Measurements from ENCODE around the gene TRIM5.
A peak's percentile ranks its signal among the peaks of the same experiment; 100 is the strongest.
"Not testable (repeated sequence)": the region's sequence is repeated elsewhere in the genome, so short reads cannot be mapped to it uniquely, and the experiment has no call there.

Gene TRIM5

GRCh38 chr11:5689551-5689983, 4.7 kb upstream of the TRIM5 start, which contains the start of gene TRIM22:
Gene TRIM22 (plus strand): TSS chr11:5689790. CDS start chr11:5696233, 6,443 bp downstream.
- DNase-seq (ENCODE audit: low spot score): peak; percentile 81

DNA sequence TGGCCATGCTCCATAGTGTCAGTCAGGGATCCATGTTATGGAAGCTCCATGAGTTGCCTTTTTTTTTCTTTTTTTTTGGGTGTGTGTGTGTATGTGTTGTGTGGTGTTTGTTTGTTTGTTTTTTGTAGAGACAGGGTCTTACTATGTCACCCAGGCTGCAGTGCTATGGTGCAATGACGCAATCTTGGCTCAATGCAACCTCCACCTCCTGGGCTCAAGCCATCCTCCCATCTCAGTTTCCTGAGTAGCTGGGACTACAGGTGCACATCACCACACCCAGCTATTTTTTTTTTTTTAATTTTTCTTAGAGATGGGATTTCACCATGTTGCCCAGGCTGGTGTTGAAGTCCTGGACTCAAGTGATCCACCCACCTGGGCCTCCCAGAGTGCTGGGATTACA, 3.6 kb upstream of the TRIM5 start:
- DNase-seq (ENCODE audit: low spot score): no peak

- no peak for DNase-seq (ENCODE audit: low spot score)
Observed at GRCh38 chr11:5686426-5686825, 1.6 kb upstream of the TRIM5 start.

- DNase-seq (ENCODE audit: low spot score): no peak
Observed at GRCh38 chr11:5684036-5684645, 733 bp downstream of the TRIM5 start.

GRCh38 chr11:5683620-5684019, 1.3 kb downstream of the TRIM5 start:
- peak; percentile 13 for DNase-seq (ENCODE audit: low spot score)

DNA sequence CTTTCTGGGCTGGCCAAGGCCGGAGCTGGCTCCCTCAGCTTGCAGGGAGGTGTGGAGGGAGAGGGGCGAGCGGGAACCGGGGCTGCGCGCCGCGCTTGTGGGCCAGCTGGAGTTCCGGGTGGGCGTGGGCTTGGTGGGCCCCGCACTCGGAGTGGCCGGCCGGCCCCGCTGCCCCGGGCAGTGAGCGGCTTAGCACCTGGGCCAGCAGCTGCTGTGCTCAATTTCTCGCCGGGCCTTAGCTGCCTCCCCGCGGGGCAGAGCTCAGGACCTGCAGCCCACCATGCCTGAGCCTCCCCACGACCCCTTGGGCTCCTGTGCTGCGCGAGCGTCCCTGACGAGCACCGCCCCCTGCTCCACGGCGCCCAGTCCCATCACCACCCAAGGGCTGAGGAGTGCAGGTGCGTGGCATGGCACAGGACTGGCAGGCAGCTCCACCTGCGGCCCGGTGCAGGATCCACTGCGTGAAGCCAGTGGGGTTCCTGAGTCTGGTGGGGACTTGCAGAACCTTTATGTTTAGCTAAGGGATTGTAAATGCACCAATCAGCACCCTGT, 1.9 kb downstream of the TRIM5 start:
- DNase-seq (ENCODE audit: low spot score): not testable (repeated sequence)

DNA sequence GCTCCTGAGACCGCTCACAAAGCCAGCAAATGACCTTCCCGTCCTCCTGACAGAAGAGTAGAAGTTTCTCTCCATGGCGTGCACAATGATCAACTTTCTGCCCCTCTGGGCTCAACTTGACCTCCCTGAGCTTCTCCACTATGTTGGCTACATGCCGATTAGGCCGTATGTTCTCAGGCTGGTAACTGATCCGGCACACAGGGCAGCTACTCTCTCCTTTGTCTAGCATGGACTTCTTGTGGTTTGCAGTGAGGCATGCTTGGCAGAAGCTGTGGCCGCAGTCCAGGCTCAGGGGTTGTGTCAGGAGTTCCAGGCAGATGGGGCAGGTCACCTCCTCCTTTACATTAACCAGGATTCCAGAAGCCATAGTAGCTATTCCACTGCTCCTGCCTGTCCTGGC, 5.1 kb downstream of the TRIM5 start:
- DNase-seq (ENCODE audit: low spot score): no peak

- DNase-seq (ENCODE audit: low spot score): no peak
Observed at GRCh38 chr11:5674391-5674790, 10.5 kb downstream of the TRIM5 start.

DNA sequence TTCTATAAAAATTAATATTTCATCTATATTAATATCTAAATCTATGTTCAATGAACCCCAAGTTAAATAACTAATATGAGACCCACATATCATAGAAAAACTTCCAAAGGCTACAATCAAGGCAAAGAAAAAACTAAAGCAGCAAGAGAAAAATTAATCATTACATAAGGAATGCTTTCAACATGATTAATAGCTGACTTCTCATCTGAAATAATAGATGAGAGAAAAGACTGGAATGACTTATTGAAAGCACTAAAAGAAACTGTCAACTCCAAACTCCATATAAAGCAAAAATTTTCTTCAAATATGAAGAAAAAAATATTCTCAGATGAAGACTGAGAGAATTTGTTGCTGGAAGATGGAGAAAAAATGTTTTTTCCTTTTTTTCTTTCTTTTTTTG, 13.0 kb downstream of the TRIM5 start:
- no peak for DNase-seq (ENCODE audit: low spot score)

DNA sequence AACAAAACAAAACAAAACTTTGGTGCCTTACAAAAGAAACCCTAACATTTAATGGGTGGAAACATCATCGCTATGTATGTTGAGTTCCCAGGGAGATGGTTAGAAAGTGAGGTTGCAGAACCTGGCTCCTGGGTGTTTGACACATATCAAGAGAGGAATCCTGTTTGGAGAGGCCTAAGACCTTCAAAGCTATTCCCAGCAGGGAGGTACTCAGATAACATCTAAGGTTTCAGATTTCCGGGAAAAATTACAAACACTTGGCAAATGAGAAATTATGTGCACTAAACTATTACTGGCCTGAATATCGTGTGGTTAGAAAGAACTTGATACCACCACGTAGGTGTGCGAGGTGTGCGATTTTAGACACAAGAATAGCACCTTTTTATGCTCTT, 18.5 kb downstream of the TRIM5 start:
- DNase-seq (ENCODE audit: low spot score): no peak

- no peak for DNase-seq (ENCODE audit: low spot score)
Observed at GRCh38 chr11:5665746-5666401, 19.0 kb downstream of the TRIM5 start.

- no peak for DNase-seq (ENCODE audit: low spot score)
Observed at GRCh38 chr11:5665051-5665570, 19.8 kb downstream of the TRIM5 start.

- no peak for DNase-seq (ENCODE audit: low spot score)
Observed at GRCh38 chr11:5663511-5663910, 21.4 kb downstream of the TRIM5 start.

DNA sequence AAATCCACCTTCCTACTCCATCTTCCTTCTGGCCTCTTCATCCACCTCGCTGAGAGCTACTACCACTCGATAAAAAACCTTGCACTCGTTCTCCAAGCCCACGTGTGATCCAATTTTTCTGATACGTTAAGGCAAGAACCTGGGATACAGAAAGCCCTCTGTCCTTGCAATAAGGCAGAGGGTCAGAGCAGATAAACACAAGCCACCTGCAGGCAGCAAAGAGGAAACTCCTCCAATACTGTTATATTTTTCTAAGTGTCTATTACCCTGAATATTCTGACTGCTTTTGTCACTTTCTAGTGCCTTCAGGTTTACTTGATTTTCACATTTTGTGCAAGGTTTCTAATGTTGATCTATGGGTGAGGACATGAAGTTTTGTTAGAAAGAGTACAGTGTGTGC, 26.6 kb downstream of the TRIM5 start:
- DNase-seq (ENCODE audit: low spot score): no peak

GRCh38 chr11:5656956-5657355, 27.9 kb downstream of the TRIM5 start:
- DNase-seq (ENCODE audit: low spot score): not testable (repeated sequence)

DNA sequence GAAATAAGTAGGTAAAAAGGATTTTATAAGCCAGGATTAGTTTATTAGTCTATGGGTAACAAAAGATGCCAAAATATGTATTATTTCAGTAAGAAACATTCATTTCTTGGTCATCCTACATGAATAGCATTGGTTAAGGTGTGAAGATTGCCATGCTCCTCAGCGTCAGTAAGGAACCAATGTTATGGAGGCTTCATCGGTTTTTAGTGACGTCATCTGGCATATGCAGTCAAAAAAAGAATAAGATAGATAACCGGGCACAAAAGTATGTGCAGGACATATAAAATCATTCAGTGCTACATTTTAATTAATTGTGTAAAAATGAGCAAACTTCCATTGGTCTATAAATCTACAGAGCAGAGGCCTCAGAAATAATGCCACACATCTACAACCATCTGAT, 29.4 kb downstream of the TRIM5 start:
- DNase-seq (ENCODE audit: low spot score): no peak

- no peak for DNase-seq (ENCODE audit: low spot score)
Observed at GRCh38 chr11:5646139-5646538, 38.7 kb downstream of the TRIM5 start.

DNA sequence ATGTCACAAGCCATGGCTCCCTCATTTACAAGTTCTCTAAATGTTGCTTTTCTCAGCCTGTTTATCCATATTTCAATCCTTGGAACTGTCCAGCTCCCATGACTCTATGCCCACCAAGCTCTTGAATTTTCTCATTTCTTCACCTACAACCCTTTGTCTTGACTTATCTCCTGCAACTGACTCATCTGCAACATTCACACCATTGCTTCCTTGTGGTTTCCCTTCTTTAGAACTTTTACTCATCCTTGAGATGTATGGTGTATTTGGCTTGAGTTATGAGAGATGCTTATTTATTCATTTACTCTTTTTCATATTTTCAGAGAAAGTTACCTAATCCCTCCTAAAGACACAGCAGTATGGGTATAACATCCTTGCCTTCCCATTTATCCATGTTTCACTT, 41.3 kb downstream of the TRIM5 start:
- DNase-seq (ENCODE audit: low spot score): peak; percentile 30

DNA sequence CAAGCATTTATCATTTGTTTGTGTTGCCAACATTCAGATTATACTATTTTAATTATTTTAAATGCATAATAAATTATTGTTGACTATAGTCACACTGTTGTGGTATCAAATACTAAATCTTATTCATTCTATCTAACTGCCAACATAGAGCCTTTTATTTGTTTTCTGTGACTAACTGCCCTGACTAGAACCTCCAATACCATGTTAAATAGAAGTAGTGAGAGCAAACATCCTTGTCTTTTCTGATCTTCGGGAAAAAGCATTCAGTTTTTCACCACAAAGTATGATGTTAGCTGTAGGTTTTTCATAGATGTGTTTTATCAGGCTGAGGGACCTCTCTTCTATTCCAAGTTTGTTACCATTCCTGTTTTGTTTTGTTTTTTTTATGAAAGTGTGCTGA, 44.9 kb downstream of the TRIM5 start:
- no peak for DNase-seq (ENCODE audit: low spot score)

GRCh38 chr11:5631969-5632635, 52.8 kb downstream of the TRIM5 start:
- no peak for DNase-seq (ENCODE audit: low spot score)

GRCh38 chr11:5631417-5631816, 53.5 kb downstream of the TRIM5 start:
- DNase-seq (ENCODE audit: low spot score): no peak

DNA sequence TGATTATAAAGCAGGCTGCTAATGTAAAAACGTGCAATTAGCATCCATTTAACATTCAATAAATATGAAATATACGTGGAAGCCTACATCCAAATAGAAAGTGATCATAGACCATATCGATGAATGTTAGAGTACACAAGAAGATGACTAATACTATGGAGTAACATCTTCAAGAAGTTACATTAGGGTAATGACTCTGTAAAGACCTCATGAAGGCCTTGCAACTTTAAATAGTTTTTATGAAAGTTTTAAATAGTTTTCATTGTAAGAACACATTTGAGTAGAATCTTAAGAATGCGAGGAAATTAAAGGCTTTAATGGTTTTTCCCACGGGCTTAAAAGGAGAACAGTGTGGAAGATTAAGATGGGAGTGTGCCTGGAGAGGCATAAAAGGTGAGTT, 58.7 kb downstream of the TRIM5 start:
- no peak for DNase-seq (ENCODE audit: low spot score)

DNA sequence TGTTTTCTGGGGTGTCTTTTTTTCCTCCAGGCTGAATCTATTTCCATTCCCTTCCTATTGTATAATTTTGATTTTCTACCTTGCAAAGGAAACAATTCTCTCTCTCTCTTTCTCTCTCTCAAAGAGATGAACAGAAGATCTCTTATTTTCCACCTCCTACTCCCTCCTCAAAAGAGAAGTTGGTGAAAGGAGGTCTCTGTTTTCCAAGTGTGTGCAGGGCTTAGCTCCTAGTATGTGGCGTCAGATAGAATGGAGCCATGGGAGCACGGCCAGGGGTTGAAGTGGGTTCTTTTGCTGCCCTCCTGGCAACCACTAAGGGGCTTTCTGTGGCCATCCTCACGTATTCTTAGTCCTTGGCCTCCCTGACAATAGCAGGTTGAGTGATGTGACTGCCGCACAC, 59.6 kb downstream of the TRIM5 start:
- no peak for DNase-seq (ENCODE audit: low spot score)
